Vein endothelial cell (primary cell): ENCODE results near the gene RAG2. TPM values are rescaled to one million over a fixed set of nuclear protein-coding genes. Genes with fewer than 3 reads are reported as not detected.

Experiments used
- total RNA-seq: library from RNA; depleted of rRNA; stranded (reverse); fragments of >200 nt; gene quantifications from 2 replicates; pipeline ENCODE4 v1.2.3, GENCODE V29; 2012

The RAG2 gene
- not detected in 2 replicates for total RNA-seq

GRCh38 chr11:36598051-36598450, at the start of gene RAG2:
RAG2 (minus strand) TSS chr11:36598236; CDS start chr11:36594168, 4,068 bp downstream.

GRCh38 chr11:36594316-36594989, 3.6 kb downstream of the RAG2 start, which contains the start of gene IFTAP:
IFTAP (plus strand) TSS chr11:36594502; CDS start chr11:36610104, 15,602 bp downstream.

GRCh38 chr11:36567694-36568093, 30.3 kb downstream of the RAG2 start, which contains the start of gene RAG1:
RAG1 (plus strand) TSS chr11:36568007; CDS start chr11:36573305, 5,298 bp downstream.

Other genes starting within 250 kb of the RAG2 start
- gene TRAF6, start 88.0 kb downstream of the RAG2 start, total RNA-seq = 17.3 and 20.6 TPM in 2 replicates
- gene RAG1, start 30.2 kb downstream of the RAG2 start, total RNA-seq = 1.9 and 2.0 TPM in 2 replicates
- gene IFTAP, start 3.7 kb downstream of the RAG2 start, total RNA-seq = 22.4 and 34.3 TPM in 2 replicates